Measurements from ENCODE around the gene HABP4. TPM values are rescaled to one million over a fixed set of nuclear protein-coding genes. Genes with fewer than 3 reads are reported as not detected.

HABP4 gene
- polyA plus RNA-seq, 1 experiment, result 10.8 TPM

DNA sequence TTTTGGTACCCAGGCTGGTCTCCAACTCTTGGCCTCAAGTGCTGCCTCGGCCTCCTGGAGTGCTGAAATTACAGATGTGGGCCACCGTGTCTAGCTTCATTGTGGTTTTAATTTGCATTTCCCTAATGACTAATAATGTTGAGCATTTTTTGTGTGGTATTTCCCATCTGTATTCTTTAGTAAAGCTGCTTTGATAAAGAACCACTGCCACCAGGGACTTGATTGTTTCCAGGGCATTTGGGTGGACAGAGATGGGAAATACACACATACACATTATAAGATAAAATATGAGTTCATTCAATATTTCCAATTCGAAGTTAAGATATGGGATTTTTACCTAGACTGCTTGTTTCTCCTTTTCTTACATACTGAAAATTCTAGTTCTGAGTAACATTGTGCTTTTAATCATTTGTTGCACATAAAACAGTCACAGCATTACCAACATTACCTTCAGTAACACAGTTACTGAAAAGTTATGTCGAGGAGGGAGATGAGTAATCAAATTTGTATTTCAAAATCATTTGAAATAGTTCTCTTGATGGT, 28.9 kb downstream of the HABP4 start:
- no peak for DNase-seq (ENCODE audit: low read depth, low spot score)
- CTCF ChIA-PET, result interaction anchor here (0.5 to 1.0 kb wide), 2 partner anchors 26 to 176 kb away, joined by 7 to 15 read pairs; partner anchors contain the start of gene PRXL2C
- POLR2A ChIA-PET, result interaction anchor here (0.8 to 1.4 kb wide), 2 partner anchors 27 to 28 kb away, joined by 3 to 8 read pairs; no protein-coding TSS in a partner anchor
- TF ChIP-seq, protein P1, sequence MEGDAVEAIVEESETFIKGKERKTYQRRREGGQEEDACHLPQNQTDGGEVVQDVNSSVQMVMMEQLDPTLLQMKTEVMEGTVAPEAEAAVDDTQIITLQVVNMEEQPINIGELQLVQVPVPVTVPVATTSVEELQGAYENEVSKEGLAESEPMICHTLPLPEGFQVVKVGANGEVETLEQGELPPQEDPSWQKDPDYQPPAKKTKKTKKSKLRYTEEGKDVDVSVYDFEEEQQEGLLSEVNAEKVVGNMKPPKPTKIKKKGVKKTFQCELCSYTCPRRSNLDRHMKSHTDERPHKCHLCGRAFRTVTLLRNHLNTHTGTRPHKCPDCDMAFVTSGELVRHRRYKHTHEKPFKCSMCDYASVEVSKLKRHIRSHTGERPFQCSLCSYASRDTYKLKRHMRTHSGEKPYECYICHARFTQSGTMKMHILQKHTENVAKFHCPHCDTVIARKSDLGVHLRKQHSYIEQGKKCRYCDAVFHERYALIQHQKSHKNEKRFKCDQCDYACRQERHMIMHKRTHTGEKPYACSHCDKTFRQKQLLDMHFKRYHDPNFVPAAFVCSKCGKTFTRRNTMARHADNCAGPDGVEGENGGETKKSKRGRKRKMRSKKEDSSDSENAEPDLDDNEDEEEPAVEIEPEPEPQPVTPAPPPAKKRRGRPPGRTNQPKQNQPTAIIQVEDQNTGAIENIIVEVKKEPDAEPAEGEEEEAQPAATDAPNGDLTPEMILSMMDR (IDR thresholded peaks at IDR 0.05; ENCODE audit: low read depth, low read length), result no peak
- Histone ChIP-seq H3K27me3 (ENCODE audit: control insufficient read depth, insufficient read depth, low read length) (no peaks in the 10 kb centered on the region), H3K4me3 (ENCODE audit: low read depth, low read length) (no peak overlapping the region), H3K27ac (ENCODE audit: low read depth, low read length) (no peak overlapping the region), H3K9me3 (ENCODE audit: control insufficient read depth, insufficient read depth, low read length) (no peaks in the 10 kb centered on the region)

DNA sequence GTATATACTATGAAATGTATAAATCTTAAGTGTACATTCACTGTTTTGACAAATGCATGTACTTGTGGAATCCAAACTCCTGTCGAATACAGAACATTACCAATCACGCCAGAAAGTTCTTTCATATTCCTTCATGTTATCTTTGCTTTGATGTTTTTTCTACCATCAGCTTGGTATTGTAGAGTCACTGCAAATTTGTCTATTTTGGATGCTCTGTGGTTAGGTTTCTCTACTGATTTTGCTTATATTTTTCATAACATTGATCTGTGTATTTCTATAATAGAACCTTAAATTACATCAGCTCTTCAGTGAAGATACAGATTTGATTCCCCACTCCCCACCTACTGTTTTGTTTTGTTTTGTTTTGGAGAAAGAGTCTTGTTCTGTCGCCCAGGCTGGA, 30.8 kb downstream of the HABP4 start:
- Histone ChIP-seq H3K27ac (ENCODE audit: low read depth, low read length) (no peak overlapping the region), H3K4me3 (ENCODE audit: low read depth, low read length) (no peak overlapping the region), H3K9me3 (ENCODE audit: control insufficient read depth, insufficient read depth, low read length) (no peaks in the 10 kb centered on the region), H3K27me3 (ENCODE audit: control insufficient read depth, insufficient read depth, low read length) (no peaks in the 10 kb centered on the region)
- DNase-seq (ENCODE audit: low read depth, low spot score), result no peak
- ChIA-PET POLR2A (no interaction called here), CTCF (no interaction called here)
- TF ChIP-seq, protein P1 (IDR thresholded peaks at IDR 0.05; ENCODE audit: low read depth, low read length), result no peak

DNA sequence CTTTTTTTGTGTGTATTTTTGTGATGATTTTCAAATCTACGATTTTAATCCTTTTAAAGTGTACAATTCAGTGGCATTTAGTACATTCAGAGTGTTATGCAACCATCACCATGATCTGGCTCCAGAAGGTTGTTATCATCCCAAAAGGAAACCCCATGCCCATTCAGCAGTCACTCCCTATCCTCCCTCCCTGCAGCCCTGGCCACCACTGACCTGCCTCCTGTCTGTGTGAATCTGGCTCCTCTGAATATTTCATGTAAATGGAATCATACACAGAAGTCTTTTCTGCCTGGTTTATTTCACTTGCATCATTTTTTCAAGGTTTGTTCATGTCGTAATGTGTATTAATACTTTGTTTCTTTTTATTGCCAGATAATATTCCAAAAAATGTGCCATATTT, 32.5 kb downstream of the HABP4 start:
- POLR2A ChIA-PET, result interaction anchor here (0.7 kb wide), 1 partner anchor 74 kb away, joined by 3 read pairs; no protein-coding TSS in a partner anchor
- TF ChIP-seq, protein P1 (IDR thresholded peaks at IDR 0.05; ENCODE audit: low read depth, low read length), result no peak

DNA sequence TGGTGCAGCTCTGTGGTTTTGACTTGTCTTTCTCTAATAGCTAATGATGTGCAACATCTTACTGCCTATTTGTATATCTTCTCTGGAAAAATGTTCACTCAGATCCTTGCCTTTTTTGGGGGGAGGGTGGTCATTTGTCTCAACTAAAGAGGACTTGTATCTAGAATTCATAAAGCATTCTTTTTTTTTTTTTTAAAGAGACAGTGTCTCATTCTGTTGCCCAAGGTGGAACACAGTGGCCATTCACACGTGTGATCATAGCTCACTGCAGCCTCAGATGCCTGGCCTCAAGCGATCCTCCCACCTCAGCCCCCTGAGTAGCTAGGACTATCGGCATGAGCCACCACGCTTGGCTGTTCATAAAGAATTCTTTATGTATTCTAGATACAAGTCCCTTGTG, 33.2 kb downstream of the HABP4 start:
- ChIA-PET CTCF (no interaction called here), POLR2A (interaction anchor here (0.7 kb wide), 1 partner anchor 74 kb away, joined by 3 read pairs; no protein-coding TSS in a partner anchor)
- DNase-seq (ENCODE audit: low read depth, low spot score), result no peak
- Histone ChIP-seq H3K4me3 (ENCODE audit: low read depth, low read length) (no peak overlapping the region), H3K27ac (ENCODE audit: low read depth, low read length) (no peak overlapping the region), H3K9me3 (ENCODE audit: control insufficient read depth, insufficient read depth, low read length) (no peaks in the 10 kb centered on the region), H3K27me3 (ENCODE audit: control insufficient read depth, insufficient read depth, low read length) (no peaks in the 10 kb centered on the region)
- TF ChIP-seq, protein P1 (IDR thresholded peaks at IDR 0.05; ENCODE audit: low read depth, low read length), result no peak

More for the DNA sequence above, 32.5 kb downstream of the HABP4 start:
- no peak overlapping the region for H3K27ac ChIP-seq (ENCODE audit: low read depth, low read length)
- no peaks in the 10 kb centered on the region for H3K27me3 ChIP-seq (ENCODE audit: control insufficient read depth, insufficient read depth, low read length)
- DNase-seq (ENCODE audit: low read depth, low spot score), result no peak
- H3K9me3 ChIP-seq (ENCODE audit: control insufficient read depth, insufficient read depth, low read length), result no peaks in the 10 kb centered on the region
- CTCF ChIA-PET, result no interaction called here
- H3K4me3 ChIP-seq (ENCODE audit: low read depth, low read length), result no peak overlapping the region

DNA sequence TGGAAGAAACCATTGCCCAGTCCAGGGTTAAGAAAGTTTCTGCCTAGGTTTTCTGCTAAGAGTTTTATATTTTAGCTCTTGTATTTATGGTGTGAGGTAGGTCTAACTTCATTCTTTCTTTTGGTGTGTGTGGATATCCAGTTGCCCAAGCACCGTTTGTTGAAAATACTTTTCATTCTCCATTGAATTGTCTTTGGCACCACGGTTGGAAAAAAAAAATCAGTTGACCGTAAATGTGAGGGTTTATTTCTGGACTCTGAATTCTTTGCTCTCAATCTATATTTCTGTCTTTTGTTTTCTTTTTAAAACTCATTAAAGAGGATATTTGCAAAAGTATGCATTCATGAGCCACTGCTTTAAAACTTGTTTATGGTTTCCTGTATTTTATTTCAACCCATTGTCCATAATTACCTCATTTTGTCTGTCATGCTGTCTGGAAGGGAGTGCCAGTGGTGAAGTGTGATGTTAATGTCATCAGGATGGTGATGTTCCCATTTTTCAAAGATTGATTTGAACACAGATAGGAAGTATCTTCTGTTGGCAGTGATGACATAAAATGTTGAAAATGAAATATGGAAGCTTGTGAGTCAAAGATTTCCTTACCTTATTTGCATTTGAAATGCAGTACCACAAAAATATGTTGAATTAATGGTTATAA, 33.9 kb downstream of the HABP4 start:
- ChIA-PET CTCF (no interaction called here), POLR2A (no interaction called here)

More for the DNA sequence above, 33.9 kb downstream of the HABP4 start:
- TF ChIP-seq, protein P1 (IDR thresholded peaks at IDR 0.05; ENCODE audit: low read depth, low read length), result no peak
- Histone ChIP-seq H3K27me3 (ENCODE audit: control insufficient read depth, insufficient read depth, low read length) (no peaks in the 10 kb centered on the region), H3K27ac (ENCODE audit: low read depth, low read length) (no peak overlapping the region), H3K4me3 (ENCODE audit: low read depth, low read length) (no peak overlapping the region), H3K9me3 (ENCODE audit: control insufficient read depth, insufficient read depth, low read length) (no peaks in the 10 kb centered on the region)
- no peak for DNase-seq (ENCODE audit: low read depth, low spot score)
